GM21825 (cell line): ENCODE results near the gene NRP1.
"Not testable (repeated sequence)": the region's sequence is repeated elsewhere in the genome, so short reads cannot be mapped to it uniquely, and the experiment has no call there.

ENCODE experiments used
- ATAC-seq: cut with Tn5 transposase; IDR thresholded peaks from one replicate; pipeline ENCODE4 v1.9.1; 2021; ENCODE audit warnings: mild to moderate bottlenecking, moderate library complexity; ENCODE audit not compliant: unreplicated experiment

The NRP1 gene

GRCh38 chr10:33334153-33334804 is at the start of gene NRP1:
Gene NRP1 (minus strand): TSS chr10:33334667. CDS start chr10:33334382, 285 bp downstream.
- ATAC-seq: no peak

- ATAC-seq: not testable (repeated sequence)
Observed at GRCh38 chr10:33384201-33384600, 49.7 kb upstream of the NRP1 start.

- no peak for ATAC-seq
Observed at GRCh38 chr10:33382921-33383713, 48.6 kb upstream of the NRP1 start.

GRCh38 chr10:33382216-33382600 is 47.7 kb upstream of the NRP1 start:
- ATAC-seq: no peak

GRCh38 chr10:33381451-33382215 is 47.2 kb upstream of the NRP1 start:
- ATAC-seq: no peak

- ATAC-seq: no peak
Observed at GRCh38 chr10:33377658-33378025, 43.2 kb upstream of the NRP1 start.

GRCh38 chr10:33376976-33377657 is 42.6 kb upstream of the NRP1 start:
- ATAC-seq: no peak

- ATAC-seq: no peak
Observed at GRCh38 chr10:33376476-33376875, 42.0 kb upstream of the NRP1 start.

- ATAC-seq: no peak
Observed at GRCh38 chr10:33373263-33373662, 38.8 kb upstream of the NRP1 start.

GRCh38 chr10:33371234-33371633 is 36.8 kb upstream of the NRP1 start:
- ATAC-seq: no peak

- ATAC-seq: no peak
Observed at GRCh38 chr10:33370434-33370930, 36.0 kb upstream of the NRP1 start.

GRCh38 chr10:33368086-33368485 is 33.6 kb upstream of the NRP1 start:
- ATAC-seq: no peak

- ATAC-seq: no peak
Observed at GRCh38 chr10:33365871-33366411, 31.5 kb upstream of the NRP1 start.

- ATAC-seq: no peak
Observed at GRCh38 chr10:33365301-33365700, 30.8 kb upstream of the NRP1 start.

- ATAC-seq: no peak
Observed at GRCh38 chr10:33363106-33363505, 28.6 kb upstream of the NRP1 start.

GRCh38 chr10:33358016-33358415 is 23.5 kb upstream of the NRP1 start:
- no peak for ATAC-seq

GRCh38 chr10:33355274-33355673 is 20.8 kb upstream of the NRP1 start:
- ATAC-seq: no peak

- no peak for ATAC-seq
Observed at GRCh38 chr10:33353853-33354252, 19.4 kb upstream of the NRP1 start.

- ATAC-seq: no peak
Observed at GRCh38 chr10:33353334-33353733, 18.9 kb upstream of the NRP1 start.

- ATAC-seq: no peak
Observed at GRCh38 chr10:33352615-33353014, 18.1 kb upstream of the NRP1 start.

- no peak for ATAC-seq
Observed at GRCh38 chr10:33352175-33352574, 17.7 kb upstream of the NRP1 start.
